Fibroblast of upper back skin (primary cell): ENCODE results near the gene UBE3C.
"Not testable (repeated sequence)": the region's sequence is repeated elsewhere in the genome, so short reads cannot be mapped to it uniquely, and the experiment has no call there.

Experiments used
- DNase-seq: peaks from one replicate; pipeline ENCODE4 v3.0.0-alpha.2; 2013

The UBE3C gene

GRCh38 chr7:157138424-157139110 lies at the start of gene UBE3C:
Gene UBE3C, plus strand, starts transcription at chr7:157138926. Its CDS starts 347 bp downstream, at chr7:157139273.
- peak; percentile 89 for DNase-seq

- no peak for DNase-seq
Measured at GRCh38 chr7:157089100-157089610, 49.6 kb upstream of the UBE3C start.

DNA sequence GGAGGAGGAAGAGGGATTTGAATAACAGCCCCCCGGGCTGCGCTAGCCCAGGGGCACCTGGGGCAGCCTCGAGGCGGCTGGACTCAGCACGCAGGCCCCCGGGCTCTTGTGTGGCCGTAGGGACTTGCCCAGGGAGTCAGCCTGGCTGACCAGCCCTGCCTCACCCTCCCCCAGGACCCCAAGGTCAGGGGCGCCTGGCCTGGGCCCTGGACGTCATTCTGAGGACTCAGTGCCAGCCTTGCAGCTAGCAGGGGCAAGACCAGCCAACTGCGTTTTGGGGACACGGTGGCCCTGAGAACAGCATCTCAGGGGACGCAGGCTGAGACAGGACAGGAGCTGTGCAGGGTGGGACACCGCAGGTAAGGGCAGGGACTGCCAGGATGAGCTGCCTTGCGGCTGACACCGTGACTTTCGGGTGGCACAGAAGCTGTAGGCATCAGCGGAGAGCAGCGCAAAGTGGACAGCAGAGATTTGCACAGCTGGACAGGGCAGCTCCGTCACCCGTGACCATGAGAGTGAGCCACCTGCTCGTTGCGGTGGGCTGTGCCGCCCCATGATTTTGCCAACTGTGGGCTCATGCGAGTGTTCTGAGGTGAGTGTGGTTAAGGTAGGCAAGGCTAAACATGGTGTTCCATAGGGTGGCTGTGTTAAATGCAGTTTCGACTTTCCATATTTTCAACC lies 48.1 kb upstream of the UBE3C start:
- no peak for DNase-seq

DNA sequence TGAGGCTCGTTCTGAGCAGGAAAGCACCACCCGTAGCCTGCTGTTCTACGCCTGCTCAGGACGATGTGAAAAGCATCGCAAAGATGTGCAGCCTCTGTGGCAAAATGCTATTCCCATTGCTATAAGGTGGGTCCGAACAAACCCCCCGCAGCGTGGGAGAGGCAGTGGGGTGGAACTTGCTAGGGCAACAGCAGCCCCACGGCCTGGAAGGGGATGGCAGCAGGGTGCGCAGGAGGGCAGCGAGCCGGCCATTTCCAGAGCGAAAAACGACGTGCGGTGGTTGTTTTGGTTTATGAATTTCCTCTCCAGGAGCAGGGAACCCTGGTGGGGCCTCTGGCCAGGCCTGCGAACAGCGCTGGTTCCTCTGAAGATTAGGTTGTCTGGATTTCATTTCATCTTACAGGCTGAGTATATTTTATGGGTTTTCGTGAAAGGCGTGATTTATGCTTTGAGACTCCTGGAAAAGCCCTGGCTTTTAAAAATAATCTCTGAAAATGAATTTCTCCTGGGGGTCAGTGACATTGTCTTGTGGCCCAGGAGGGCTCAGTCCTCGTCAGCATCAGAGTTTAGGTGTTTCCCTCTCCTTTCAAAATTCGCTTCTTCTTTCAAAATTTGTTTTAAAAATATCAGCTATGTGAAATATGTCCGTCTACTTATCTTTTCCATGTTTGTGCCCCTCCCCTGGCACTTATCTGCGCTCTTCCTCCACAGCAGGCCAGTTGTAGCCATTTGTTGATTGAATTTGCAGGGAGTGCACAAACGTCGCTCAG lies 42.3 kb upstream of the UBE3C start:
- DNase-seq = no peak

GRCh38 chr7:157097056-157097329 lies 41.7 kb upstream of the UBE3C start:
- no peak for DNase-seq

DNA sequence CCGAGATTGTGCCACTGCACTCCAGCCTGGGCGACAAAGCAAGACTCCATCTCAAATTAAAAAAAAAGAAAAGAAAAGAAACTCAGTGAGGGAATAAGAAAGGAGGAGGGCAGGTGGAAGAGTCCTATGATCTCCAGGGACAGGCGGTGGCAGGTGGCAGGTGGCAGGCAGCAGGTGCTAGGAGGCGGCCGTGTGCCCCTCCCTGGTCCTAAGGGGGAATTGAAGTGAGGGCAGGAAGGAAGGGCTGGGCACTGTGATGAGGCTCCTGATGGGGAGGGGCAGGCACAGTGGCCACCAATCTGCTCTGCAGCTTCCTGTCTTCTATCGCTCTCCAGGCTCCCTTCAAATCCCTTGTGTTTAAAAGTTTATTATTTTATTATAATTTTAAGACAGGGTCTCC lies 41.2 kb upstream of the UBE3C start:
- no peak for DNase-seq

- not testable (repeated sequence) for DNase-seq
Measured at GRCh38 chr7:157100005-157100404, 38.7 kb upstream of the UBE3C start.

GRCh38 chr7:157103641-157104040 lies 35.1 kb upstream of the UBE3C start:
- not testable (repeated sequence) for DNase-seq

- DNase-seq = no peak
Measured at GRCh38 chr7:157111311-157111710, 27.4 kb upstream of the UBE3C start.

DNA sequence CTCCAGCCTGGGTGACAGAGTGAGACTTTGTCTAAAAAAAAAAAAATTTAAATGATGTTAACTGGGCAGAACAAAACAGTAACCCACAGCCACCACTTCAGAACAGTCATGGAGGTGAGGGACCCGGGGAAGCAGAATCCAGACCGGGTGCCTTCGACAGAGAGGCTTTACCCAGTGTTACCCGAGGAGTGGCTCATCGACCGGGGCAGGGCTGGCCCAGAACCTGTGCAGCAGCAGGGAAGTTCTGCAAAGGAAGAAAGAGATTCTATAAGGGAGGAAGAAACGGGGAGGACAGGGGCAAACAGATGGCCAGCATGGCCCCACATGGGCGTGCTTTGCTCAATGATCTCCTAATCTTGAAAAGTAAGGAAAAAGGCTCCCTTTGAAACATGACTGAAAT lies 26.0 kb upstream of the UBE3C start:
- no peak for DNase-seq

GRCh38 chr7:157113607-157114006 lies 25.1 kb upstream of the UBE3C start:
- no peak for DNase-seq

- DNase-seq = no peak
Measured at GRCh38 chr7:157116762-157117161, 22.0 kb upstream of the UBE3C start.

DNA sequence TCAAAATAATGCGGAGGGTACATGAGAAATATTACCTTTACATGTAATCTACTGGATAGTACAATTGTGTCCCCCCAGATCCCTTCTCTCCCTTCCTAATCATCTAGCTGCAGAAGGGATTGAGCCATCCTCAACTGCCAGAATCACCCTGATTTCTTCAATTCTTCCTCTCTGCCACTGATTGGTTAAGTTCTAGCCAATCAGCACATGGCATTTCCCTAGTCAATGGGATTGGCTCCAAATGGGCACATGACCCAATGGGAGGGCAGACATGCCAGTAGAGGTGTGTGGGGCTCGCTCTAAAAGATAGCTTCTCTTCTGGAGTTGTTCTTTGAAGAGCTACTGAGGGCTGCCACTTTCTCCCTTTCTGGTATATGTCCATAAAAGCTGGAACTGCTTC lies 20.9 kb upstream of the UBE3C start:
- no peak for DNase-seq

DNA sequence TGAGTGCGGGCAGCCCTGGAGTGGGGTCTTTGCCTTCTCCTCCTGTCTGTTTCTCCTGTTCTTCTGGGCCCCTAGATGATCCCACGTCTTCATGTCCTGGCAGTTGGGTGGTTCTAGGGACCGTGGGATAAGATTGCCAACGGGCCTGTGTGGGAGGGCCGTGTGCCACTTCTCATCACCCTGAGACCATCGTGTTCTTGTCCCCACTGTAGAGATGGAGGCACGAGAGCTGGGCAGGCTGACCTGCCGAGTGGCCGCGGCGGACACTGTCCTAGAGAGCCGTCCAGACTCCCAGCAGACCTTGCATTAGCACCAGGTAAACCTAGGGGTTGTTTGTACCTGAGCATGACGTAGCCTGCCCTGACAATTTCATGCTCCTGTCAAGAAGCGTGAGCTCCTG lies 18.5 kb upstream of the UBE3C start:
- DNase-seq = no peak

- no peak for DNase-seq
Measured at GRCh38 chr7:157121184-157121715, 17.5 kb upstream of the UBE3C start.

- no peak for DNase-seq
Measured at GRCh38 chr7:157122800-157123495, 15.8 kb upstream of the UBE3C start.

DNA sequence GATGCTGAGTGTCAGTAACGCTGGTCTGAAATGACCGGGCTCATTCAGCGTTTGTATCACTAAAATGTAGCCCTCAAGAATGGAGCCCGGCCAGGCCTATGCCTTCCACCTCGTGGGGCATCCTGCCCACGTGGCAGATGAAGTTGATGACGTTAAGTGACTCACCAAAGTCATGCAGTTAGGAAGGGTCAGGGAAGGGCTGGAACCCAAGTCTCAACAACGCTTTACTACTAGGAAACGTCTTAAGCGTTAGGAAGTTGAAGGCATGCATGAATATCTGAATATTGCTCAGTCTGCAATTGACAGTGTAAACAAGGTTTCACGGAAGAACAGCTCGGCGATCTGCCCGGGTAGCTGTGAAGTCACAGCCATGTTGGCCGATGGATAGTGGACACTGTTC lies 14.0 kb upstream of the UBE3C start:
- no peak for DNase-seq

GRCh38 chr7:157125376-157126223 lies 13.1 kb upstream of the UBE3C start:
- no peak for DNase-seq

- DNase-seq = no peak
Measured at GRCh38 chr7:157126921-157127320, 11.8 kb upstream of the UBE3C start.

GRCh38 chr7:157129200-157129599 lies 9.5 kb upstream of the UBE3C start:
- DNase-seq = no peak

DNA sequence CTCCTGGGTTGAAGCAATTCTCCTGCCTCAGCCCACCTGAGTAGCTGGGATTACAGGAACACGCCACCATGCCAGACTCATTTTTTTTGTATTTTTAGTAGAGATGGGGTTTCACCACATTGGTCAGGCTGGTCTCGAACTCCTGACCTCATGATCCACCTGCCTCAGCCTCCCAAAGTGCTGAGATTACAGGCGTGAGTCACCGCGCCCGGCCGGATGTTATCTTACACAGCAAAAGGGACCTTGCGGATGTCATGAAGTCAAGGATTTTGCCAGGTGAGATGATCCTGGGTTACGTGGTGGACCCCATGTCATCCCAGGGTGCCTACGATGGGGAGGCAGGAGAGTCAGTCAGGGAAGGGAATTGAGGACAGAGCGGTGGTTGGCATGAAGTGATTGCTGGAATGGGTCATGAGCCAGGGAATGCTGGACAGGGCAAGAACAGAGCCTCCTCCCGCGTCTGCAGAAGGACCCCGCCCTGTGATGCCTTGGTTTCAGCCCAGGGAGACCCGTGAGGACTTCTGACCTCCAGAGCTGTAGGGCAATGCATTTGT lies 8.7 kb upstream of the UBE3C start:
- DNase-seq = no peak

- DNase-seq = not testable (repeated sequence)
Measured at GRCh38 chr7:157130849-157131248, 7.9 kb upstream of the UBE3C start.
